GM23338 (cell line): ENCODE results near the gene TGFB1. TPM values are rescaled to one million over a fixed set of nuclear protein-coding genes. Genes with fewer than 3 reads are reported as not detected.

Experiments
- ATAC-seq: fragments of 200-7000 bp; cut with Tn5 transposase; 3 replicates; pipeline ENCODE4 v1.9.1; 2020
- DNase-seq: peaks from one replicate; pipeline ENCODE4 v3.0.0-alpha.2; 2015; ENCODE audit warnings: low spot score
- H2AFZ ChIP-seq: fragments of 200-600 bp; sonication (generic); 2 replicates; pipeline ENCODE4 v1.8.0; 2016; ENCODE audit warnings: antibody characterized with exemption, mild to moderate bottlenecking, moderate library complexity
- H3F3A ChIP-seq: fragments of 200-600 bp; sonication (generic); replicated peaks from 2 replicates; pipeline ENCODE4 v1.8.0; 2017; ENCODE audit warnings: antibody characterized with exemption, mixed run types, low read depth
- H3K27ac ChIP-seq: fragments of 200-600 bp; sonication (generic); 2 replicates; pipeline ENCODE4 v1.6.1; 2016; ENCODE audit warnings: low read depth
- H3K27me3 ChIP-seq: fragments of 200-600 bp; sonication (generic); 2 replicates; pipeline ENCODE4 v1.8.0; 2016; ENCODE audit warnings: mild to moderate bottlenecking, mixed run types, moderate library complexity; ENCODE audit not compliant: insufficient read depth
- H3K36me3 ChIP-seq: fragments of 200-600 bp; sonication (generic); 2 replicates; pipeline ENCODE4 v1.8.0; 2016; ENCODE audit warnings: mild to moderate bottlenecking; ENCODE audit not compliant: insufficient read depth
- H3K4me1 ChIP-seq: fragments of 200-600 bp; sonication (generic); 2 replicates; pipeline ENCODE4 v1.8.0; 2016; ENCODE audit warnings: mild to moderate bottlenecking, moderate library complexity; ENCODE audit not compliant: insufficient read depth
- H3K4me2 ChIP-seq: fragments of 200-600 bp; sonication (generic); 2 replicates; pipeline ENCODE4 v1.7.1; 2017; ENCODE audit warnings: mixed run types
- H3K4me3 ChIP-seq: fragments of 200-600 bp; sonication (generic); 2 replicates; pipeline ENCODE4 v1.6.1; 2016; ENCODE audit warnings: mixed run types
- H3K79me2 ChIP-seq: fragments of 200-600 bp; sonication (generic); replicated peaks from 2 replicates; pipeline ENCODE4 v1.8.0; 2017; ENCODE audit warnings: mild to moderate bottlenecking; ENCODE audit not compliant: insufficient read depth
- H3K9me2 ChIP-seq: fragments of 200-600 bp; sonication (generic); 2 replicates; pipeline ENCODE4 v1.8.0; 2017; ENCODE audit not compliant: insufficient read depth
- H4K20me1 ChIP-seq: fragments of 200-600 bp; sonication (generic); replicated peaks from 2 replicates; pipeline ENCODE4 v1.8.0; 2017; ENCODE audit warnings: mild to moderate bottlenecking; ENCODE audit not compliant: insufficient read depth
- H3K27ac Mint-ChIP-seq: 2 replicates; pipeline ENCODE4 v1.8.0; 2020; ENCODE audit warnings: inconsistent platforms, mild to moderate bottlenecking, moderate library complexity, mixed read lengths
- H3K27me3 Mint-ChIP-seq: 3 replicates; pipeline ENCODE4 v1.8.0; 2022; ENCODE audit warnings: low read depth, mild to moderate bottlenecking, moderate library complexity, mixed read lengths, inconsistent platforms; ENCODE audit not compliant: insufficient read depth, poor library complexity
- H3K36me3 Mint-ChIP-seq: 3 replicates; pipeline ENCODE4 v1.8.0; 2021; ENCODE audit warnings: low read depth, mild to moderate bottlenecking, inconsistent platforms, moderate library complexity, mixed read lengths
- H3K4me1 Mint-ChIP-seq: 3 replicates; pipeline ENCODE4 v1.8.0; 2020; ENCODE audit warnings: mild to moderate bottlenecking, inconsistent platforms, mixed read lengths
- H3K4me3 Mint-ChIP-seq: 3 replicates; pipeline ENCODE4 v1.8.0; 2021; ENCODE audit warnings: moderate library complexity, mild to moderate bottlenecking, inconsistent platforms, mixed read lengths
- H3K9me3 Mint-ChIP-seq: 3 replicates; pipeline ENCODE4 v1.8.0; 2020; ENCODE audit warnings: moderate library complexity, mild to moderate bottlenecking, inconsistent platforms, mixed read lengths
- CREB1 ChIP-seq: fragments of 250-450 bp; sonication (Bioruptor Pico); IDR thresholded peaks from 2 replicates; pipeline ENCODE4 v1.5.0; 2020; ENCODE audit warnings: low read depth, mild to moderate bottlenecking, moderate library complexity
- EZH2phosphoT487 ChIP-seq: fragments of 200-600 bp; sonication (generic); IDR thresholded peaks from one replicate; pipeline ENCODE4 v1.8.1; 2018; ENCODE audit warnings: antibody characterized with exemption; ENCODE audit not compliant: unreplicated experiment
- JUNB ChIP-seq: IDR thresholded peaks from one replicate; pipeline ENCODE4 v1.6.1; 2016; ENCODE audit warnings: antibody characterized with exemption; ENCODE audit not compliant: unreplicated experiment
- NANOG ChIP-seq: IDR thresholded peaks from 2 replicates; pipeline ENCODE4 v1.6.1; 2016; ENCODE audit warnings: antibody characterized with exemption, borderline replicate concordance
- ZNF114 ChIP-seq: fragments of 250-450 bp; sonication (Bioruptor Pico); IDR thresholded peaks from 2 replicates; pipeline ENCODE4 v1.5.0; 2020; ENCODE audit warnings: mild to moderate bottlenecking, moderate library complexity
- ZNF331 ChIP-seq: fragments of 250-450 bp; sonication (Bioruptor Pico); IDR thresholded peaks from 2 replicates; pipeline ENCODE4 v1.5.0; 2020; ENCODE audit warnings: low read depth, mild to moderate bottlenecking, moderate library complexity
- polyA plus RNA-seq: library from polyadenylated mRNA; unstranded; fragments of >200 nt; fragmentation: Nextera tagmentation; extraction: Ambion mirVana; gene quantifications from 2 replicates; pipeline ENCODE4 v1.2.1, GENCODE V29; 2016
- total RNA-seq: library from RNA; depleted of rRNA; stranded (reverse); fragments of >200 nt; shearing (Covaris generic); gene quantifications from 2 replicates; pipeline ENCODE4 v1.2.3, GENCODE V29; 2014
- TF ChIP-seq, protein P1 (sequence below), 2 experiments: fragments of 200-600 bp in 1 of 2; sonication (generic) in 1 of 2; conservative IDR thresholded peaks; 2 replicates each; pipeline versions ENCODE4 v1.5.1 to v1.6.1; 2016 to 2017; ENCODE audit warnings: antibody characterized with exemption in 2 of 2, low read depth in 2 of 2, mild to moderate bottlenecking in 2 of 2, moderate library complexity in 1 of 2
- TF ChIP-seq, protein P2 (sequence below): fragments of 250-450 bp; sonication (Bioruptor Pico); IDR thresholded peaks from 2 replicates; pipeline ENCODE4 v1.5.0; 2020; ENCODE audit warnings: mild to moderate bottlenecking, moderate library complexity
- TF ChIP-seq, protein P3 (sequence below): IDR thresholded peaks from 2 replicates; pipeline ENCODE4 v1.6.1; 2016; ENCODE audit warnings: antibody characterized with exemption
- TF ChIP-seq, protein P4 (sequence below): IDR thresholded peaks from one replicate; pipeline ENCODE4 v1.6.1; 2018; ENCODE audit warnings: antibody characterized with exemption; ENCODE audit not compliant: unreplicated experiment

The TGFB1 gene
- total and polyA plus RNA-seq, 2 experiments from 2014 or later, result 0.99 to 7.9 TPM

DNA sequence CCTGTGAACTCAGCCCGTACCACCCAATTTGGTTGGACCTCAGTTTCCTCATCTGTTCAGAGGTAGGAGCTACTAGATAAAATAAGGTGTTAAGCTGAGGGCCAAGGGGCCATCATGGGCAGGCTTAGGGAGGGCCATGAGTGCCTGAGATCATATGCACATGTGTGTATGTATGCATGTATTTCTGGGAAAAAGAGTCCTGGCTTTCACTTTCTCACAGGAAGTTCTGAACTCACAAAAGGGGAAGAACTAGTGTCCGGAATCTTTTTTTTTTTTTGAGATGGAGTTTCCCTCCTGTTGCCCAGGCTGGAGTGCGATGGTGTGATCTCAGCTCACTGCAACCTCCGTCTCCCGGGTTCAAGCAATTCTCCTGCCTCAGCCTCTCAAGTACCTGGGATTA is 18.9 kb downstream of the TGFB1 start (continued):
- TF ChIP-seq, protein P1, sequence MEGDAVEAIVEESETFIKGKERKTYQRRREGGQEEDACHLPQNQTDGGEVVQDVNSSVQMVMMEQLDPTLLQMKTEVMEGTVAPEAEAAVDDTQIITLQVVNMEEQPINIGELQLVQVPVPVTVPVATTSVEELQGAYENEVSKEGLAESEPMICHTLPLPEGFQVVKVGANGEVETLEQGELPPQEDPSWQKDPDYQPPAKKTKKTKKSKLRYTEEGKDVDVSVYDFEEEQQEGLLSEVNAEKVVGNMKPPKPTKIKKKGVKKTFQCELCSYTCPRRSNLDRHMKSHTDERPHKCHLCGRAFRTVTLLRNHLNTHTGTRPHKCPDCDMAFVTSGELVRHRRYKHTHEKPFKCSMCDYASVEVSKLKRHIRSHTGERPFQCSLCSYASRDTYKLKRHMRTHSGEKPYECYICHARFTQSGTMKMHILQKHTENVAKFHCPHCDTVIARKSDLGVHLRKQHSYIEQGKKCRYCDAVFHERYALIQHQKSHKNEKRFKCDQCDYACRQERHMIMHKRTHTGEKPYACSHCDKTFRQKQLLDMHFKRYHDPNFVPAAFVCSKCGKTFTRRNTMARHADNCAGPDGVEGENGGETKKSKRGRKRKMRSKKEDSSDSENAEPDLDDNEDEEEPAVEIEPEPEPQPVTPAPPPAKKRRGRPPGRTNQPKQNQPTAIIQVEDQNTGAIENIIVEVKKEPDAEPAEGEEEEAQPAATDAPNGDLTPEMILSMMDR (conservative IDR thresholded peaks at IDR 0.05; ENCODE audit: low read depth in 2 of 2), result no peak
- TF ChIP-seq CREB1 (CRISPR knock-in tag), result no peak
- TF ChIP-seq ZNF331 (CRISPR knock-in tag), result no peak

DNA sequence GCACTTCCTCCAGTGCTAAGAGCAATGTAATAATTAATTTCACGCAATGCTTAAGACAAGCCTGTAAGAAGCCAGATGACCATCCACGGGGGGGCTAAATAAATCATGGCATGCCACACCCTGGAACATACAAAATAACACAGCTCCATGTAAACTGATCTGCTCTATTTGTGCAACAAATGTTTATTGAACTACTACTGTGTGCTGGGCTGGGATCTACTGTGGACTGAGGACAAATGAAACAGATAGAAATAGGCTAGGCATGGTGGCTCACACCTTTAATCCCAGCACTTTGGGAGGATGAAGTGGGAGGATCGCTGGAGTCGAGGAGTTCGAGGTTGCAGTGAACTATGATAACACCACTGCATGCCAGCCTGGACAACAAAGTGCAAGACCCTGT is 21.3 kb downstream of the TGFB1 start:
- no peak overlapping the region for H3K4me3 Mint-ChIP-seq
- H3K79me2 ChIP-seq, result no peaks in the 10 kb centered on the region
- H3K9me3 Mint-ChIP-seq, result no peaks in the 10 kb centered on the region
- no peak overlapping the region for H3K4me2 ChIP-seq
- peaks cover 16% of the 10 kb centered on the region for H3K27me3 Mint-ChIP-seq
- H3K4me1 Mint-ChIP-seq, result peaks cover 28% of the 10 kb centered on the region
- DNase-seq, result no peak
- H3F3A ChIP-seq, result peaks cover 5% of the 10 kb centered on the region
- no peaks in the 10 kb centered on the region for H3K9me2 ChIP-seq
- no peak for ATAC-seq
- peaks cover 10% of the 10 kb centered on the region for H3K27me3 ChIP-seq
- H3K36me3 ChIP-seq, result no peaks in the 10 kb centered on the region
- H3K27ac Mint-ChIP-seq, result no peak overlapping the region
- H3K4me3 ChIP-seq, result no peak overlapping the region
- no peak overlapping the region for H2AFZ ChIP-seq
- H3K4me1 ChIP-seq, result peaks cover 20% of the 10 kb centered on the region
- H3K27ac ChIP-seq, result no peak overlapping the region
- no peaks in the 10 kb centered on the region for H4K20me1 ChIP-seq
- no peaks in the 10 kb centered on the region; the same call in 2 of the 3 replicates for H3K36me3 Mint-ChIP-seq
- TF ChIP-seq, protein P2, sequence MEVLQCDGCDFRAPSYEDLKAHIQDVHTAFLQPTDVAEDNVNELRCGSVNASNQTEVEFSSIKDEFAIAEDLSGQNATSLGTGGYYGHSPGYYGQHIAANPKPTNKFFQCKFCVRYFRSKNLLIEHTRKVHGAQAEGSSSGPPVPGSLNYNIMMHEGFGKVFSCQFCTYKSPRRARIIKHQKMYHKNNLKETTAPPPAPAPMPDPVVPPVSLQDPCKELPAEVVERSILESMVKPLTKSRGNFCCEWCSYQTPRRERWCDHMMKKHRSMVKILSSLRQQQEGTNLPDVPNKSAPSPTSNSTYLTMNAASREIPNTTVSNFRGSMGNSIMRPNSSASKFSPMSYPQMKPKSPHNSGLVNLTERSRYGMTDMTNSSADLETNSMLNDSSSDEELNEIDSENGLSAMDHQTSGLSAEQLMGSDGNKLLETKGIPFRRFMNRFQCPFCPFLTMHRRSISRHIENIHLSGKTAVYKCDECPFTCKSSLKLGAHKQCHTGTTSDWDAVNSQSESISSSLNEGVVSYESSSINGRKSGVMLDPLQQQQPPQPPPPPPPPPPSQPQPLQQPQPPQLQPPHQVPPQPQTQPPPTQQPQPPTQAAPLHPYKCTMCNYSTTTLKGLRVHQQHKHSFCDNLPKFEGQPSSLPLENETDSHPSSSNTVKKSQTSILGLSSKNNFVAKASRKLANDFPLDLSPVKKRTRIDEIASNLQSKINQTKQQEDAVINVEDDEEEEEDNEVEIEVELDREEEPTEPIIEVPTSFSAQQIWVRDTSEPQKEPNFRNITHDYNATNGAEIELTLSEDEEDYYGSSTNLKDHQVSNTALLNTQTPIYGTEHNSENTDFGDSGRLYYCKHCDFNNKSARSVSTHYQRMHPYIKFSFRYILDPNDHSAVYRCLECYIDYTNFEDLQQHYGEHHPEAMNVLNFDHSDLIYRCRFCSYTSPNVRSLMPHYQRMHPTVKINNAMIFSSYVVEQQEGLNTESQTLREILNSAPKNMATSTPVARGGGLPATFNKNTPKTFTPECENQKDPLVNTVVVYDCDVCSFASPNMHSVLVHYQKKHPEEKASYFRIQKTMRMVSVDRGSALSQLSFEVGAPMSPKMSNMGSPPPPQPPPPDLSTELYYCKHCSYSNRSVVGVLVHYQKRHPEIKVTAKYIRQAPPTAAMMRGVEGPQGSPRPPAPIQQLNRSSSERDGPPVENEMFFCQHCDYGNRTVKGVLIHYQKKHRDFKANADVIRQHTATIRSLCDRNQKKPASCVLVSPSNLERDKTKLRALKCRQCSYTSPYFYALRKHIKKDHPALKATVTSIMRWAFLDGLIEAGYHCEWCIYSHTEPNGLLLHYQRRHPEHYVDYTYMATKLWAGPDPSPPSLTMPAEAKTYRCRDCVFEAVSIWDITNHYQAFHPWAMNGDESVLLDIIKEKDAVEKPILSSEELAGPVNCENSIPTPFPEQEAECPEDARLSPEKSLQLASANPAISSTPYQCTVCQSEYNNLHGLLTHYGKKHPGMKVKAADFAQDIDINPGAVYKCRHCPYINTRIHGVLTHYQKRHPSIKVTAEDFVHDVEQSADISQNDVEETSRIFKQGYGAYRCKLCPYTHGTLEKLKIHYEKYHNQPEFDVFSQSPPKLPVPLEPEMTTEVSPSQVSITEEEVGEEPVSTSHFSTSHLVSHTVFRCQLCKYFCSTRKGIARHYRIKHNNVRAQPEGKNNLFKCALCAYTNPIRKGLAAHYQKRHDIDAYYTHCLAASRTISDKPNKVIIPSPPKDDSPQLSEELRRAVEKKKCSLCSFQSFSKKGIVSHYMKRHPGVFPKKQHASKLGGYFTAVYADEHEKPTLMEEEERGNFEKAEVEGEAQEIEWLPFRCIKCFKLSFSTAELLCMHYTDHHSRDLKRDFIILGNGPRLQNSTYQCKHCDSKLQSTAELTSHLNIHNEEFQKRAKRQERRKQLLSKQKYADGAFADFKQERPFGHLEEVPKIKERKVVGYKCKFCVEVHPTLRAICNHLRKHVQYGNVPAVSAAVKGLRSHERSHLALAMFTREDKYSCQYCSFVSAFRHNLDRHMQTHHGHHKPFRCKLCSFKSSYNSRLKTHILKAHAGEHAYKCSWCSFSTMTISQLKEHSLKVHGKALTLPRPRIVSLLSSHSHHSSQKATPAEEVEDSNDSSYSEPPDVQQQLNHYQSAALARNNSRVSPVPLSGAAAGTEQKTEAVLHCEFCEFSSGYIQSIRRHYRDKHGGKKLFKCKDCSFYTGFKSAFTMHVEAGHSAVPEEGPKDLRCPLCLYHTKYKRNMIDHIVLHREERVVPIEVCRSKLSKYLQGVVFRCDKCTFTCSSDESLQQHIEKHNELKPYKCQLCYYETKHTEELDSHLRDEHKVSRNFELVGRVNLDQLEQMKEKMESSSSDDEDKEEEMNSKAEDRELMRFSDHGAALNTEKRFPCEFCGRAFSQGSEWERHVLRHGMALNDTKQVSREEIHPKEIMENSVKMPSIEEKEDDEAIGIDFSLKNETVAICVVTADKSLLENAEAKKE (CRISPR knock-in tag), result no peak
- TF ChIP-seq ZNF114 (CRISPR knock-in tag) (no peak), NANOG (no peak), ZNF331 (CRISPR knock-in tag) (no peak), CREB1 (CRISPR knock-in tag) (no peak), JUNB (no peak), EZH2phosphoT487 (no peak)
- TF ChIP-seq, protein P1 (conservative IDR thresholded peaks at IDR 0.05; ENCODE audit: low read depth in 2 of 2), result no peak
- TF ChIP-seq, protein P3, sequence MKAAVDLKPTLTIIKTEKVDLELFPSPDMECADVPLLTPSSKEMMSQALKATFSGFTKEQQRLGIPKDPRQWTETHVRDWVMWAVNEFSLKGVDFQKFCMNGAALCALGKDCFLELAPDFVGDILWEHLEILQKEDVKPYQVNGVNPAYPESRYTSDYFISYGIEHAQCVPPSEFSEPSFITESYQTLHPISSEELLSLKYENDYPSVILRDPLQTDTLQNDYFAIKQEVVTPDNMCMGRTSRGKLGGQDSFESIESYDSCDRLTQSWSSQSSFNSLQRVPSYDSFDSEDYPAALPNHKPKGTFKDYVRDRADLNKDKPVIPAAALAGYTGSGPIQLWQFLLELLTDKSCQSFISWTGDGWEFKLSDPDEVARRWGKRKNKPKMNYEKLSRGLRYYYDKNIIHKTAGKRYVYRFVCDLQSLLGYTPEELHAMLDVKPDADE, result no peak
- TF ChIP-seq, protein P4, sequence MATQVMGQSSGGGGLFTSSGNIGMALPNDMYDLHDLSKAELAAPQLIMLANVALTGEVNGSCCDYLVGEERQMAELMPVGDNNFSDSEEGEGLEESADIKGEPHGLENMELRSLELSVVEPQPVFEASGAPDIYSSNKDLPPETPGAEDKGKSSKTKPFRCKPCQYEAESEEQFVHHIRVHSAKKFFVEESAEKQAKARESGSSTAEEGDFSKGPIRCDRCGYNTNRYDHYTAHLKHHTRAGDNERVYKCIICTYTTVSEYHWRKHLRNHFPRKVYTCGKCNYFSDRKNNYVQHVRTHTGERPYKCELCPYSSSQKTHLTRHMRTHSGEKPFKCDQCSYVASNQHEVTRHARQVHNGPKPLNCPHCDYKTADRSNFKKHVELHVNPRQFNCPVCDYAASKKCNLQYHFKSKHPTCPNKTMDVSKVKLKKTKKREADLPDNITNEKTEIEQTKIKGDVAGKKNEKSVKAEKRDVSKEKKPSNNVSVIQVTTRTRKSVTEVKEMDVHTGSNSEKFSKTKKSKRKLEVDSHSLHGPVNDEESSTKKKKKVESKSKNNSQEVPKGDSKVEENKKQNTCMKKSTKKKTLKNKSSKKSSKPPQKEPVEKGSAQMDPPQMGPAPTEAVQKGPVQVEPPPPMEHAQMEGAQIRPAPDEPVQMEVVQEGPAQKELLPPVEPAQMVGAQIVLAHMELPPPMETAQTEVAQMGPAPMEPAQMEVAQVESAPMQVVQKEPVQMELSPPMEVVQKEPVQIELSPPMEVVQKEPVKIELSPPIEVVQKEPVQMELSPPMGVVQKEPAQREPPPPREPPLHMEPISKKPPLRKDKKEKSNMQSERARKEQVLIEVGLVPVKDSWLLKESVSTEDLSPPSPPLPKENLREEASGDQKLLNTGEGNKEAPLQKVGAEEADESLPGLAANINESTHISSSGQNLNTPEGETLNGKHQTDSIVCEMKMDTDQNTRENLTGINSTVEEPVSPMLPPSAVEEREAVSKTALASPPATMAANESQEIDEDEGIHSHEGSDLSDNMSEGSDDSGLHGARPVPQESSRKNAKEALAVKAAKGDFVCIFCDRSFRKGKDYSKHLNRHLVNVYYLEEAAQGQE, result no peak
